GM23338 (cell line): ENCODE measurements around the gene TCN2.

Source experiments
- CREB1 ChIP-seq: fragments of 250-450 bp; sonication (Bioruptor Pico); IDR thresholded peaks from 2 replicates; pipeline ENCODE4 v1.5.0; 2020; ENCODE audit warnings: low read depth, mild to moderate bottlenecking, moderate library complexity
- EZH2 ChIP-seq: fragments of 200-600 bp; sonication (generic); IDR thresholded peaks from one replicate; pipeline ENCODE4 v1.8.0; 2017; ENCODE audit warnings: antibody characterized with exemption, mild to moderate bottlenecking, low read depth; ENCODE audit not compliant: unreplicated experiment
- TF ChIP-seq, protein P1 (sequence below), 2 experiments: fragments of 200-600 bp in 1 of 2; sonication (generic) in 1 of 2; conservative IDR thresholded peaks; 2 replicates each; pipeline versions ENCODE4 v1.5.1 to v1.6.1; 2016 to 2017; ENCODE audit warnings: antibody characterized with exemption in 2 of 2, low read depth in 2 of 2, mild to moderate bottlenecking in 2 of 2, moderate library complexity in 1 of 2

DNA sequence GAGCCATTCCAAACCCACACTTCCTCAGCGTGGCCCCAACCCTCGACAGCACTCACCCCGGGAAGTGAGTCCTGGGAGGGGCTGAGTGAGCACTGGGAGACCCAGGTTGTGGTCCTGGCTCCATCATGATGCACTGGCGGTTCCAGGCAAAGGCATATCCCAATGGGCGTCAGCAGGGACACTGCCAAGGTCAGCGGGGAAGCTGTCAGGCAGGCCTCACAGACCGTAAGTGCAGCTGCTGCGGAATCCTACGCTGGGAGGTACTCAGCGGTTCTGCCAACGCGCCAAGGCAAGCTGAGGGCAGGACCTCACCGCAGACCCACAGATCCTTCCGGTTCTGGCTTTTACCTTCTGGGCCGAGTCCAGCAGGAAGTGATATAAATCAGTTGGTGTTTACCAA, 31.1 kb upstream of the TCN2 start:
- no peak for TF ChIP-seq CREB1
- TF ChIP-seq, protein P1, sequence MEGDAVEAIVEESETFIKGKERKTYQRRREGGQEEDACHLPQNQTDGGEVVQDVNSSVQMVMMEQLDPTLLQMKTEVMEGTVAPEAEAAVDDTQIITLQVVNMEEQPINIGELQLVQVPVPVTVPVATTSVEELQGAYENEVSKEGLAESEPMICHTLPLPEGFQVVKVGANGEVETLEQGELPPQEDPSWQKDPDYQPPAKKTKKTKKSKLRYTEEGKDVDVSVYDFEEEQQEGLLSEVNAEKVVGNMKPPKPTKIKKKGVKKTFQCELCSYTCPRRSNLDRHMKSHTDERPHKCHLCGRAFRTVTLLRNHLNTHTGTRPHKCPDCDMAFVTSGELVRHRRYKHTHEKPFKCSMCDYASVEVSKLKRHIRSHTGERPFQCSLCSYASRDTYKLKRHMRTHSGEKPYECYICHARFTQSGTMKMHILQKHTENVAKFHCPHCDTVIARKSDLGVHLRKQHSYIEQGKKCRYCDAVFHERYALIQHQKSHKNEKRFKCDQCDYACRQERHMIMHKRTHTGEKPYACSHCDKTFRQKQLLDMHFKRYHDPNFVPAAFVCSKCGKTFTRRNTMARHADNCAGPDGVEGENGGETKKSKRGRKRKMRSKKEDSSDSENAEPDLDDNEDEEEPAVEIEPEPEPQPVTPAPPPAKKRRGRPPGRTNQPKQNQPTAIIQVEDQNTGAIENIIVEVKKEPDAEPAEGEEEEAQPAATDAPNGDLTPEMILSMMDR (conservative IDR thresholded peaks at IDR 0.05; ENCODE audit: low read depth in 2 of 2) = no peak
- TF ChIP-seq EZH2 = no peak
